Lower leg skin (tissue), 3 donors: Measurements from ENCODE around the gene ROBO1.

ENCODE experiments used
- POLR2A ChIP-seq, 2 donors: fragments of 450-650 bp; IDR thresholded peaks; one replicate each; pipeline ENCODE4 v1.6.1; 2016 to 2017; ENCODE audit warnings: antibody characterized with exemption in 2 of 2, mild to moderate bottlenecking in 1 of 2, moderate library complexity in 1 of 2
- TF ChIP-seq, protein P1 (sequence below), 3 donors: fragments of 450-650 bp; IDR thresholded peaks; one replicate each; pipeline ENCODE4 v1.5.1; 2016; ENCODE audit warnings: antibody characterized with exemption in 3 of 3, mild to moderate bottlenecking in 3 of 3, moderate library complexity in 2 of 3

DNA sequence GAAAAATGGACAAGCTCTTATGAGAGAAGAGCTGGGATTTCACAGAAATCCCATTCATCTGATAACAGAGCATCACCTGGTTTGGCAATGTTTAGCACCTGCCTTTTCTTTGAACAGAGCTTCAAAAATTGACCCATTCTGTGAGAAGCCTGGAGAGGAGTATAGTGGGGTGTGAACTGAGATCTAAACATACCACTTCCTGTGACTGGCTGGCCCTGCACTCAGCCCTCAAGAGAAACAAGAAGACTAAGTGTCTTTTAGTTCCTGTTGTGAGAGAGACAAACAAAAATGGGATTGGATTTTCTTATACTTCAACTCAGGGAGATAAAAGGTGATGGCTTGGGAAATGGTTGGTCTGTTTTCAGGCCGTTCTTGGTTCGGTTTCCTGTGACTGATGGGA, 1060.2 kb downstream of the ROBO1 start:
- TF ChIP-seq, protein P1, sequence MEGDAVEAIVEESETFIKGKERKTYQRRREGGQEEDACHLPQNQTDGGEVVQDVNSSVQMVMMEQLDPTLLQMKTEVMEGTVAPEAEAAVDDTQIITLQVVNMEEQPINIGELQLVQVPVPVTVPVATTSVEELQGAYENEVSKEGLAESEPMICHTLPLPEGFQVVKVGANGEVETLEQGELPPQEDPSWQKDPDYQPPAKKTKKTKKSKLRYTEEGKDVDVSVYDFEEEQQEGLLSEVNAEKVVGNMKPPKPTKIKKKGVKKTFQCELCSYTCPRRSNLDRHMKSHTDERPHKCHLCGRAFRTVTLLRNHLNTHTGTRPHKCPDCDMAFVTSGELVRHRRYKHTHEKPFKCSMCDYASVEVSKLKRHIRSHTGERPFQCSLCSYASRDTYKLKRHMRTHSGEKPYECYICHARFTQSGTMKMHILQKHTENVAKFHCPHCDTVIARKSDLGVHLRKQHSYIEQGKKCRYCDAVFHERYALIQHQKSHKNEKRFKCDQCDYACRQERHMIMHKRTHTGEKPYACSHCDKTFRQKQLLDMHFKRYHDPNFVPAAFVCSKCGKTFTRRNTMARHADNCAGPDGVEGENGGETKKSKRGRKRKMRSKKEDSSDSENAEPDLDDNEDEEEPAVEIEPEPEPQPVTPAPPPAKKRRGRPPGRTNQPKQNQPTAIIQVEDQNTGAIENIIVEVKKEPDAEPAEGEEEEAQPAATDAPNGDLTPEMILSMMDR (IDR thresholded peaks at IDR 0.05) = no peak
- no peak for TF ChIP-seq POLR2A (IDR thresholded peaks at IDR 0.05)
